Thyroid gland (tissue), 4 donors: ENCODE results near the gene TGFBRAP1. TPM values are rescaled to one million over a fixed set of nuclear protein-coding genes. Genes with fewer than 3 reads are reported as not detected.

Experiments used
- DNase-seq, 2 donors: peaks; one replicate each; pipeline ENCODE4 v3.0.0-alpha.2; 2019
- H3K27ac ChIP-seq, 3 donors: fragments of 200-600 bp; sonication (generic); 1 replicate in 2 of 3; 2 replicates in 1 of 3; pipeline ENCODE4 v1.5.1; 2016 to 2019; ENCODE audit warnings: mild to moderate bottlenecking in 1 of 3, moderate library complexity in 1 of 3
- H3K27me3 ChIP-seq: fragments of 200-600 bp; sonication (generic); one replicate; pipeline ENCODE4 v1.5.1; 2019
- H3K36me3 ChIP-seq, 2 donors: fragments of 200-600 bp; sonication (generic); one replicate each; pipeline ENCODE4 v1.5.1; 2016 to 2019
- H3K4me1 ChIP-seq, 2 donors: fragments of 200-600 bp; sonication (generic); one replicate each; pipeline ENCODE4 v1.5.1; 2017 to 2019
- H3K4me3 ChIP-seq, 3 donors: fragments of 200-600 bp; sonication (generic); replicated peaks in 1 of 3; 1 replicate in 2 of 3; 2 replicates in 1 of 3; pipeline ENCODE4 v1.5.1; 2016; ENCODE audit warnings: mild to moderate bottlenecking in 1 of 3
- H3K9me3 ChIP-seq: fragments of 200-600 bp; sonication (generic); one replicate; pipeline ENCODE4 v1.5.1; 2017
- POLR2A ChIP-seq, 2 donors: fragments of 450-650 bp; IDR thresholded peaks; one replicate each; pipeline ENCODE4 v1.6.1; 2017; ENCODE audit warnings: antibody characterized with exemption in 2 of 2, mild to moderate bottlenecking in 2 of 2, moderate library complexity in 1 of 2
- WGBS, 2 donors: methylation state at CpG; one replicate each; pipeline ENCODE4 v1.1.5; 2017; 5-methylcytosine and 5-hydroxymethylcytosine counted together
- intact Hi-C: fragments of 100-400 bp; cut with DNase I; formaldehyde crosslinking; loops from one replicate; pipeline ENCODE4 v1.15.1; 2023
- total RNA-seq, 4 donors: library from RNA; depleted of rRNA; stranded (reverse); fragments of >200 nt; gene quantifications; one replicate each; pipeline ENCODE4 v1.2.3, GENCODE V29; 2016
- TF ChIP-seq, protein P1 (sequence below), 6 experiments: fragments of 200-600 bp in 3 of 6; fragments of 450-650 bp in 3 of 6; sonication (generic) in 3 of 6; IDR thresholded peaks; one replicate each; pipeline ENCODE4 v1.5.1; 2016 to 2019; ENCODE audit warnings: antibody characterized with exemption in 6 of 6, mild to moderate bottlenecking in 2 of 6, inconsistent platforms in 1 of 6, moderate library complexity in 1 of 6

TGFBRAP1 gene
- total RNA-seq, 4 donors from 2014 or later, result 35.4 to 53.2 (median 40.1) TPM

DNA sequence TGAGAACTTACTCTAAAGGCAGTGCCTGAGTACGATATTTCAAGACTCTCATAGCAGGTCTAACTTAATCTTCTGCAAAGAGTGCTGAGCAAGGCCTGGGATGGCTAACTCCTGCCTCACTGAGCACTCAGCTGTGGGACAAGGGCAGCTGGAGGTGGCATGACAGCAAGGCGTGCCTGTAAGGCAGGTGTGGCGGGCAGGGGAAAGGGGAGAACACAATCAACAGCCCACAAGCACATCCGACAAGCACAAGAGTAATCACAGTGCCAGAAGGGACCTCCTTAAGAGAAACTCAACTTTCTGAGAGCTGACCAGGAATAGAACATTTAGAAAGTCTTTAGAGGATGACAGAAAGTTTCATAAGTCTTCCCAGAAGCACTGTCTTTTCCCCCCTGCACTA is 46.0 kb downstream of the TGFBRAP1 start:
- WGBS, 2 donors, result 93 to 98% methylated on average over 4 of the region's 4 CpGs
- Histone ChIP-seq H3K36me3 (peaks cover 16 to 18% of the 10 kb centered on the region in 2 donors), H3K4me3 (no peak overlapping the region), H3K4me1 (peaks cover 0 to 9% of the 10 kb centered on the region in 2 donors), H3K27ac (no peak overlapping the region), H3K27me3 (no peaks in the 10 kb centered on the region), H3K9me3 (no peaks in the 10 kb centered on the region)
- TF ChIP-seq, protein P1, sequence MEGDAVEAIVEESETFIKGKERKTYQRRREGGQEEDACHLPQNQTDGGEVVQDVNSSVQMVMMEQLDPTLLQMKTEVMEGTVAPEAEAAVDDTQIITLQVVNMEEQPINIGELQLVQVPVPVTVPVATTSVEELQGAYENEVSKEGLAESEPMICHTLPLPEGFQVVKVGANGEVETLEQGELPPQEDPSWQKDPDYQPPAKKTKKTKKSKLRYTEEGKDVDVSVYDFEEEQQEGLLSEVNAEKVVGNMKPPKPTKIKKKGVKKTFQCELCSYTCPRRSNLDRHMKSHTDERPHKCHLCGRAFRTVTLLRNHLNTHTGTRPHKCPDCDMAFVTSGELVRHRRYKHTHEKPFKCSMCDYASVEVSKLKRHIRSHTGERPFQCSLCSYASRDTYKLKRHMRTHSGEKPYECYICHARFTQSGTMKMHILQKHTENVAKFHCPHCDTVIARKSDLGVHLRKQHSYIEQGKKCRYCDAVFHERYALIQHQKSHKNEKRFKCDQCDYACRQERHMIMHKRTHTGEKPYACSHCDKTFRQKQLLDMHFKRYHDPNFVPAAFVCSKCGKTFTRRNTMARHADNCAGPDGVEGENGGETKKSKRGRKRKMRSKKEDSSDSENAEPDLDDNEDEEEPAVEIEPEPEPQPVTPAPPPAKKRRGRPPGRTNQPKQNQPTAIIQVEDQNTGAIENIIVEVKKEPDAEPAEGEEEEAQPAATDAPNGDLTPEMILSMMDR (IDR thresholded peaks at IDR 0.05), result no peak
- no peak for TF ChIP-seq POLR2A (IDR thresholded peaks at IDR 0.05)
- no peak for DNase-seq
- intact Hi-C loops, result no loop called here

DNA sequence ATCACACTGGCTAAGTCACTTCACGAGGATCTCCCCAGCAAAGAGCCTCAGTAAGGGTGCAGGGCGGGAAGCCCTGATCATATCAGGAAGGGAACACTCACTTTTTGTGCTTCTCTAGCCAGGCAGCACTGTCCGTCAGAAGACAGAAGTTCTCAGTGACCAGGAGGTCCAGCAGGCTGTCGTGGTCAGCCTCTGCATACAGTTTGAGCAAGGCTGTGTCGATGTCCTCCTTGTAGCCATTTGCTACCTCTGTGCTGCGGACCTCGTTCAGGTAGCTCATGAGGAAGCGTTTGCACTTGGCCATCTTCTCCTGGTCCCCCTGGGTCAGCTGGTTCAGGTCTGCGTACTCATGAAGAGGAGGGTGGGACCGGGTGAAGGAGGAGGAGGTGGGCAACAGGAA is 49.3 kb downstream of the TGFBRAP1 start:
- TF ChIP-seq POLR2A (IDR thresholded peaks at IDR 0.05), result no peak
- TF ChIP-seq, protein P1 (IDR thresholded peaks at IDR 0.05), result no peak
- WGBS, 2 donors, result 87 to 89% methylated on average over 8 to 10 of the region's 10 CpGs
- H3K27me3 ChIP-seq, result no peaks in the 10 kb centered on the region
- H3K9me3 ChIP-seq, result no peaks in the 10 kb centered on the region
- peaks cover 0 to 11% of the 10 kb centered on the region in 2 donors for H3K4me1 ChIP-seq
- H3K4me3 ChIP-seq, result no peak overlapping the region
- no peak overlapping the region for H3K27ac ChIP-seq
- H3K36me3 ChIP-seq, result peaks cover 18 to 21% of the 10 kb centered on the region in 2 donors
- intact Hi-C loops, result no loop called here
- DNase-seq, result no peak

DNA sequence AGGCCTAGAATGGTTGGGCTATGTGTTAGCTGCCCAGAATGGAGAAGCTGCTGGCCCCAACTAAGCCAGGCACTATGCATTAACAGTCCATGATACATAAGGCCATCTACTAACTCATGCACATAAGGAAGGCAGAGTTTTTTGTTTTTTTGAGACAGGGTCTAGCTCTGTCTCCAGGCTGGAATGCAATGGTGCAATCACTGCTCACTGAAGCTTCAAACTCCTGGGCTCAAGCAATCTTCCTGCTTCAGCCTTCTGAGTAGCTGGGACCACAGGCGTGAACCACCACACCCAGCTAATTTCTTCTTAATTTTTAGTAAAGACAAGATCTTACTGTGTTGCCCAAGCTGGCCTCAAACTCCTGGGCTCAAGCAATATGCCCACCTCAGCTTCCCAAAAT is 50.4 kb downstream of the TGFBRAP1 start:
- Histone ChIP-seq H3K9me3 (no peaks in the 10 kb centered on the region), H3K36me3 (peaks cover 23 to 28% of the 10 kb centered on the region in 2 donors), H3K4me1 (peaks cover 0 to 11% of the 10 kb centered on the region in 2 donors), H3K27me3 (no peaks in the 10 kb centered on the region), H3K27ac (peak overlapping the region in 1 of 3 donors; percentile 2), H3K4me3 (no peak overlapping the region)
- intact Hi-C loops, result no loop called here
- DNase-seq, result peak; percentile 17 to 20
- 69 to 83% methylated on average over 1 of the region's 1 CpG for WGBS, 2 donors
- TF ChIP-seq POLR2A (IDR thresholded peaks at IDR 0.05), result no peak

DNA sequence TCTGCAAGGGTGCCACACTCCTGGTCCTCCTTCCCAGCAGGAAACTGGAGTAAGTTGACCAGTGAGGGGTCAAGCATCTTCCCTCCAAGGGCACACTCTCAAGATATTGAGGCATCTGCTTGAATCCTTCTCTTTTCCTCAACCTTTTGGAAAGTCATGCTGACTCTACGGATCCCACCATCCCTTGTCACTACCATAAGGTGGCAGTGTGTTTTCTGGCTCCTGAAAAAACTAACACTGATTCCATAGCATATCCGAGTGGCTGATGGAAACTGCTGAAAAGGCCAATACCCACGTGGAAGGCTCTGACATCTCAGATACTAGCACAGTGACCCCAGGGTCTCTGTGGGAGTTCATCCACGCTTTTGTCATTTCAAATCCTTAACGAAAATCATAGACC is 50.9 kb downstream of the TGFBRAP1 start:
- TF ChIP-seq, protein P1 (IDR thresholded peaks at IDR 0.05), result no peak
- no peak for TF ChIP-seq POLR2A (IDR thresholded peaks at IDR 0.05)

DNA sequence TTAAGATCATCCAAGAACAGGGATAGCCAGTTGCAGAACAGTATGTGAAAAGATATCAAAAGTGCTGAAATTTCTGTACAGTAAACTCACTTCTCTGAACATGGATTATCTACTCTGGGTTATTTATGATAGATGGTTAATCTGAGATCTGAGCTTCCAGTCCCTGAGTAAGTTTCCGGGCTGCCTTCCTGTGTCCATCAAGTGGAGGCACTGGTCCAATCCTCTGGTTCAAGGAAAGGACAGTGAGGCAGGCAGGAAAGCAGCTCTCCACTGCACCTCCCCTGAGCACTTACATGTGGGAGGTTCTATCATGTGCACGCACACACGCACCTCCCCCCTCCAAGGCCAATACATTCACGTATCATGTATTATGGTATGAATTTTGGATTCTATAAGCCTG is 55.5 kb downstream of the TGFBRAP1 start:
- no peak overlapping the region for H3K27ac ChIP-seq
- H3K4me1 ChIP-seq, result peaks cover 0 to 7% of the 10 kb centered on the region in 2 donors
- no peak for DNase-seq
- H3K9me3 ChIP-seq, result no peaks in the 10 kb centered on the region
- no peak for TF ChIP-seq POLR2A (IDR thresholded peaks at IDR 0.05)
- TF ChIP-seq, protein P1 (IDR thresholded peaks at IDR 0.05), result no peak
- H3K4me3 ChIP-seq, result no peak overlapping the region
- intact Hi-C loops, result no loop called here
- H3K36me3 ChIP-seq, result peaks cover 35 to 55% of the 10 kb centered on the region in 2 donors
- WGBS, 2 donors, result 68 to 71% methylated on average over 4 of the region's 4 CpGs
- H3K27me3 ChIP-seq, result no peaks in the 10 kb centered on the region

More for the DNA sequence above, 50.9 kb downstream of the TGFBRAP1 start:
- Histone ChIP-seq H3K27me3 (no peaks in the 10 kb centered on the region), H3K36me3 (peaks cover 26% of the 10 kb centered on the region in 2 donors), H3K4me3 (no peak overlapping the region), H3K9me3 (no peaks in the 10 kb centered on the region), H3K27ac (peak overlapping the region in 1 of 3 donors; percentile 2), H3K4me1 (peaks cover 0 to 11% of the 10 kb centered on the region in 2 donors)
- DNase-seq, result no peak
- intact Hi-C loops, result no loop called here
- WGBS, 2 donors, result 65 to 69% methylated on average over 5 of the region's 5 CpGs
